Embryonic facial prominence (tissue), 1 donor: Measurements from ENCODE around the gene WDR91.
"Not testable (repeated sequence)": the region's sequence is repeated elsewhere in the genome, so short reads cannot be mapped to it uniquely, and the experiment has no call there.

Source experiments
- DNase-seq: peaks from one replicate; pipeline ENCODE4 v3.0.0-alpha.2; 2016; ENCODE audit errors: extremely low spot score

WDR91 gene

GRCh38 chr7:135234095-135234494 lies 22.8 kb upstream of the WDR91 start:
- DNase-seq: not testable (repeated sequence)

DNA sequence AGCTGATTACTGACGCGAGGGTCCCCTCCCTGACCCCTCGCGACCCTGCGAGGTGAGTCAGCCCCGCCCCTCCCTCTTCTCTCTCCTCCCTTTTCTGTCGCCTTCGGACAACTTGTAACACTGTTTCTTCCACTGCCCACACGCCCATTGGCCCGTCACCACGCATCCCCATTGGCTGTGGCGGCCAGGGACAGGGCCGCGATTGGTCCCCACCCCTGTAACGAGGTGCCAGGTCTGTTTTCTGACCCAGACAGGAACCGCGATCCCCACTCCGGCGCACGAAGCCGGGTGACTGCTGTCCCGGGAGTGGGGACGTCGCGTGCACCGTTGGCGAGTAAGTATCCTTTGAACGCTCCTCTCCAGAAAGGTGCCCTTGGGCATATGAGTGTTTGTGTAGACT lies 22.2 kb upstream of the WDR91 start, which contains the start of gene STRA8:
Gene STRA8, plus strand, starts transcription at position 269 of the 400 bp plus-strand sequence. CDS start 6,687 bp downstream, outside the sequence.
- DNase-seq: no peak

GRCh38 chr7:135232720-135233119 lies 21.4 kb upstream of the WDR91 start:
- no peak for DNase-seq

- DNase-seq: no peak
Measured at GRCh38 chr7:135232087-135232486, 20.8 kb upstream of the WDR91 start.

GRCh38 chr7:135231686-135232085 lies 20.4 kb upstream of the WDR91 start:
- no peak for DNase-seq

DNA sequence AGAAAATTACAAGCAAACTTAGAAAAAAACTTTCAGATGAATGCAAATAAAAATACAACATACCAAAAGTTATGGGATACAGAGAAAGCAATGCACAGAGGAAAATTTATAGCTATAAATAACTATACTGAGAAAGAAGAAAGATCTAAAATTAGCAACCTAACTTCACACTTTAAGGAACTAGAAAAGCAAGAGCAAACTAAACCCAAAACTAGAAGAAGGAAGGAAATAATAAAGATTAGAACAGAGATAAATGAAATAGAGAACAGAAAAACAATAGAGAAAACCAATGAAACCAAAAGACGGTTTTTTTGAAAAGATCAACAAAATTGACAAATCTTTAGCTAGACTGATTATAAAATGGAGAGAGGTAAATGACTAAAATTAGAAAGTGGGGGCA lies 12.7 kb upstream of the WDR91 start:
- DNase-seq: no peak

- no peak for DNase-seq
Measured at GRCh38 chr7:135217645-135218509, 6.6 kb upstream of the WDR91 start.

DNA sequence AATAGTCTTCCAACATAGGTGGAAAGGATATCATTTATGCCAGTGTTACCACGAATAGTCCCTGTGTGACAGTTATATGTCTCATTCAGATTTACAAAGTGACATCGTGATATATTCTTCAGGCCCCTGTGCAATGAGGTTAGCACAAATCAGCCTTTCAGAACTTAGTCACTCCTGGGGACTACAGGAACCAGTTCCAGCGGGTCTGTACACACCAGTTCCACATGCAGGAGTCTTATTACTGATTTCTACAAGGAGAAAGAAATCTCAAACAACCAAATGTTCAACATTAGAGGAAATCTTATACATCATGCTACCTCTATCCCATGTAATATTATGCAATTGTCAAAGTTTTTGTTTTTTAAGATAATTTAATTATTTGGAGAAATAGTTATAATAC lies 4.4 kb upstream of the WDR91 start:
- DNase-seq: no peak

DNA sequence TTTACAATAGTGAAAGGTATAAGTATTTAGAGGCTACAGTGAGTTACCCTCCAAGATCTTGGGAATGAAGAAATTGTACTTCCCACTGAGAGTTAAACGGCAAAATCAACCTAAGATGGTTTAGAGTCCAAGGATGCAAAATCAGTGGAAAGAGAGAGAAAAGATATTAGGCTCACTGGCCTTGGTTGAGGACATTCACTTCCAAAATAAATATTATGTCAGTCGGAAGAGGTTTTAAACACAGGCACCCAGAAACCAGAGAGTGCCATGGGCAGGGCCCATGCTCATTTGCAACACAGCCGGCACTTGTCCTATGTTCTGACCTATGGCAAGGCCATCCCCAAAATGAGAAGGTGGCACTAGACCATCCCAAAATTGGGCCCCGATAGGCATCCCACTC lies 3.9 kb upstream of the WDR91 start:
- DNase-seq: no peak

DNA sequence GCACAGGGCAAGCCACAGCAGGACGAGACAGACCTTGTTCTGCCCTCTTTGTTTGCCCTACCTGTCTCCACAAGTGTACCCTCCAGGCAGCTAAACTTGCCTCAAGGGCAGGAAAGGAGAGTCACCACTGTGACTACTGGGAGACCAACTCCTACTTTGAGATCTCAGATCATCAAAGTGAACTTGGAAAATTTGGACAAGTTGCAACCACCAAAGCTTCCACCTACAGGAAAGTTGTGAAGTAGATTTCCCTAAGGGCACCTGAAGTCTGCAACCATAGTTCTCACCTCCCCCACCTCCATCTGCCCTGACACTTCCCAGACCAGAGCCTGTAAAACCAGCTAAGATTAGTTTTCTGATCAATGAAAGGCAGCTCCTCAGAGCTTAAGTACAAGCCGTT lies 2.5 kb upstream of the WDR91 start:
- no peak for DNase-seq

DNA sequence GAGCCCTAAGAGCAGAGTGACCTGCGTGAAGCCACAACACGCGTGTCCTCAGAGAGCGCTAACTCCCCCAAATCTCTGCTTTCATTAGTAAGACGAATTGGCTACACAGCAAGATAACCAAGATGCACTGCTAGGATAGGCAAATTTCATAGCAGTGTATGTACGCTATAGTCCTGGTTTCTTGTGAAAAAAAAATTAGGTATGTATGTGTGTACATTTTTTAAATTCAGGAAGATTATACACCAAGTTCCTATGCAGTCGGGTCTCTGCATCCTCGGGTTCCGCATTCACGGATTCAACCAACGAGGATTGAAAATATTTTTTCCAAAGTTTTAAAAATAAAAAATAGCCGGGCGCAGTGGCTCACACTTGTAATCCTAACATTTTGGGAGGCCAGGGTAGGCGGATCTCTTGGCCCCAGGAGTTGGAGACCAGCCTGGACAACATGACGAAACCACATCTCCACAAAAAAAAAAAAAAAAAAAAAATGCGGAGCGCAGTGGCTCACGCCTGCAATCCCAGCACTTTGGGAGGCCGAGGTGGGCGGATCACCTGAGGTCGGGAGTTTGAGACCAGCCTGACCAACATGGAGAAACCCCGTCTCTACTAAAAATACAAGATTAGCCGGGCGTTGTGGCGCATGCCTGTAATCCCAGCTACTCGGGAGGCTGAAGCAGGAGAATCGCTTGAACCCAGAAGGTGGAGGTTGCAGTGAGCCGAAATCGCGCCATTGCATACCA lies 790 bp upstream of the WDR91 start:
- not testable (repeated sequence) for DNase-seq

DNA sequence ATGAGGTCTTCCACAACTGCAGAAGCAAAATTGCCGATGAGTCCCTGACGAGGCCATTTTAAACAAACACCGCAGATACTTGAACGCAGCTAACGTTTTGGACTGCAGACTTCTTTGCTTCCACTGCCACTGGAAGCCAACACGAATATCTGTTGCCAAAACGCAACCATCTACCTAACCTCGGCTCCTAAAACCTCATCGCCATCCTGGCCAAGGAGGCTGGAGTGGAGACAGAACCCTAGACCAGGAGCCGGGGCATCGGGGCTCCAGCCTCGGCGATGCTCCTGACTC lies 493 bp downstream of the WDR91 start:
- DNase-seq: no peak

GRCh38 chr7:135209225-135209834 lies 2.0 kb downstream of the WDR91 start:
- DNase-seq: no peak

DNA sequence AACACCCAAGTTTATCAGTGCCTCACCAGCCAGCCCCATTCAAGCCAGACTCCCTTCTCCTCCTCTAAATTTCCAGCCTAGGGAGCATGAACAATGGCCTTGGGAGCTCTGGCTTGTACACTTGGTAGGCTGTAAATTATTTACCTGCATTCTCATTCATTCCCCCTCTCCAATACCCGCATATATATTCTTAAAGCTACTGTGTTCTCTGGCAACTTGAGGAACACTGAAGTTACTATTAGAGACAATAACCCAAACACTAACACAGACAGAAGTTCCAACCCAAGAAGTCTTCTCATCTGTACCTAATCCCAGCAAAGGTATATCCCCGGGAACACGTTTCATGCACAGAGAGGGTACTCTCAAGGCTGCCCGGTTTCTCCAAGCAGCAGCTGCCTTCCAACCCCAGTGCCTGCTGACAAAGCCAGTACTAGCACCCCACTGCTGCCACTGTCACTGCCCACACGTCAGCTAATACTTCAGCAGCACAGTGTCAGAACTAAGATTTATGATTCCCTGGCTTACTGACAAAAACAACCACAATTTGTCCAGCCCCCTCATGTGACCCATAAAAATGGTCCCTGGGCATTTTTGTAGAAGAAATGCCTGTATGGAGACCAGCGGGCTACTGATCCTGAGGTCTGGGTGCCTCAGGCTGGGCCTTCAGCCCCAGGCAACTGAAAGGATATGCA lies 3.1 kb downstream of the WDR91 start:
- DNase-seq: no peak

- DNase-seq: no peak
Measured at GRCh38 chr7:135207406-135208101, 3.8 kb downstream of the WDR91 start.

DNA sequence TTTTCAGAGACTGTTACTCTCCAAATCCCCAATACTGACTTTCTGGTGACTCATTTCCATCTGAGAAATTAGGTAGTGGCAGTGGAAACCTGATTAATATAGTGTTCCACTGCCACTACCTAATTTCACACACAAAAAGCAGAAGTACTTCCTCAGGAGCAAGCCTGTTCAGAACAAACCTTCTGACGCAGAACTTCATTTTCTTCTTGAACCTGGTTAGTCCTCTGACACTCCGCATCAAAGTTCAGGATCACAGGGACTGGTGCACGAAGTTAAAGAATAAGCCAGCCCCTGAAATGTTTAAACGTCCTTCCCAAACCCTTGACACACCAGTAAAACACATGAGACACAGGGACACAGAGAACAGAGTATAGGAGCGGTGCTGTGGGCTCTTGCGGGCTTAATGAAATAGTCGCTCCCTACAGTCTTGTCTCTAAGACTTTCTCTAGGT lies 4.4 kb downstream of the WDR91 start:
- DNase-seq: no peak

- DNase-seq: no peak
Measured at GRCh38 chr7:135205850-135206249, 5.5 kb downstream of the WDR91 start.

- no peak for DNase-seq
Measured at GRCh38 chr7:135204876-135205275, 6.5 kb downstream of the WDR91 start.

GRCh38 chr7:135204341-135204749 lies 7.0 kb downstream of the WDR91 start:
- DNase-seq: no peak

DNA sequence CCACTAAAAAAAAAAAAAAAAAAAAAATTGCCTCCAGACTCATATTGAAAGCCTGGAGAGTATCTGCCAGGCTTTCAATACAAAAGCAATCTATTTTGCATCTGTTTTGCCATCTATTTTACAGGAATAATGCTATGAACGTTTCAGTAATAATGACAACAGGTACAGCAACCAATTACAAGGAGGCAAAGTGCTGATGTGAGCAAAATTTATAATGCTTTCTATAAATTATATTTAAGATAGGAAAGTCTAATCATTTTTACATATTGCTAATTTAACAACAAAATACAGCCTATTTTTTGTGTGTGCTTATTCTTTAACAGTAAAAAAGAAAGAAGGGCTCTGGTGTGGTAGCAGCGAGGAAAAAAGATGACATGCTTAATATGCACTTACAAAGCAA lies 10.0 kb downstream of the WDR91 start:
- no peak for DNase-seq

DNA sequence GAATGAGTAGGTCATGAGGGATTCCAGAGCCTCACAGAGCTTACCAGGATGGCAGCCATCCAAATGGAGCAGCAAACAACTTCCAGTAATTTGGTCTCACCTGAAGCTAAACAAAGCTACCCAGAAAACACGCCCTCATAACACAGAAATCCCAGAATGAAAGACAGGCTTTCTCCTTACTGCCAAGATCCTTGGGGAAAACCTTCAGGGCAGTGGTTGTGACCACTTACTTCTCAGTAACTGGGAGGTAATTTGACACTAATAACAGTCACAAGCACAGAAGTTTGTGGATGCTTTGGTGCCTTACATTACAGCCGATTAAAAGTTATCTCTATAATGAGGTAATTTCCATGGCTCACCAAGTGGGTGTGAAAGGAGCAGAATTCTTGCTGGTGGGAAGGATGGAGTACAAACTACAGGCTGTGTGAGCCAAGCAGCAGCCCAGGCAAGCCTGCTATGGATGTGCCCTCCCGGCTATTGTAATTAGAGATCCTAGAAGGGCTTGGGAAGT lies 10.4 kb downstream of the WDR91 start:
- no peak for DNase-seq
